NOMO-1 treated with dmso at 0.1 percent for 144 hours (cell line): ENCODE results near the gene TSPAN32.
"Not testable (repeated sequence)": the region's sequence is repeated elsewhere in the genome, so short reads cannot be mapped to it uniquely, and the experiment has no call there.

ENCODE experiments used
- DNase-seq: peaks from one replicate; lab custom pipeline; 2025; ENCODE audit not compliant: unreplicated experiment; lab: John Stamatoyannopoulos, UW

The TSPAN32 gene

DNA sequence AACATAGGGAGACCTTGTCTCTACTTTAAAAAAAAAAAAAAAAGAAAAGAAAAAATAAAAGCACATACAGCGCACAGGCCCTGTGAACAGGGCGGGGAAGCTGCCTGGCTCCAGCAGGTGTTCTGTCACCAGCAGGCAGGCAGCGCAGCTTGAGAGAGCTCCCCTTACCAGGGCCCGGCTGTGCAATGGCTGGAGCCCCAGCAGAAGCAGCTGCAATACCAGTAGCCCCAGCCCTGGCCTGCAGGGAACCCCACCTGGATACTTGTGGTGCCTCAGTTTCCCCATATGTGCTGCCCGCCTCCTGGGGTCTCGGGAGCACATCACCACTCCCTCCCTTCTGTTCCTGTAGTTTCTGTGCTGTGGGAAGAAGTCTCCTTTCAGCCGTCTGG, 12.3 kb downstream of the TSPAN32 start:
- DNase-seq, result no peak

DNA sequence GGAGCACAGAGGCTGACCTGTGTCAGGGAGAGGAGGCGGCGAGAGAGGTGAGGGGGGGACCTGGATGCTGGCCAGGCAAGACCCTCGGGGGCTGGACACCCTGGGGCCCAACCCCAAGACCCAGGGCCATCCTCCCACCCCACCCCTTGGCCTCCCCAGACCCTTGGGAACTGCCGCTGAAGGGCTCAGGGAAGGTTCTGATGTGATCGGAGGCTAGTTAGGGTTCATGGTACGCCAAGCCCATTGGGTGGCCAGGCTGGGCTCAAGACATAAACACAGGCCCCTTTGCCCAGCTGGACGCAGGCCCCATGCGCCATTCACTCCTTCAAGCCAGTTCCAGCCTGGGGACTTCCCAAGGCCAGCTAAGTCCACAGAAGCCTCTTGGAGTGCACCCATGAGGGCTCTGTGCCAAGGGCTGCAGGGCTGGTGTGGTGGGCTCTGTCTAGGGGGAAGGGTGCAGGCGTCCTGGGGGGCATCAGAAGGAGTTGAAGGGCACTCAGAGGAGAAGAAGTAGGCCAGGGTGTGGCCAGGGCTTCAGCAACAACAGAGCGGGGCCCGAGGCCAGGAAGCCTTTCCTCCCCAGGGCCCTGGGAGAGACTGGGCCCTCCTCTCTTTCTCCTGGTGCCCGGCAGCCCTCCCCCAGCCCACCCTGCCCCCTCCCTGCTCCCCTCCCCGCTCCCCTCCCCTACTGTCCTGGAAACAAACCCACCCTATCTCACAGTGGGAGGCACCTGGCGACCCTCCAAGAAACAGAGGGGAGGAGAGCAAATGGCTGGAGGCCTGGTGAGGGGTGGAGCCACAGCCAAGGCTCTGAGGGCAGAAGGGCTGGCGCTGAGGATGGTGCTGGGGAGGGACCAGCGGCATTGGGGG, 12.9 kb downstream of the TSPAN32 start:
- DNase-seq, result no peak

DNA sequence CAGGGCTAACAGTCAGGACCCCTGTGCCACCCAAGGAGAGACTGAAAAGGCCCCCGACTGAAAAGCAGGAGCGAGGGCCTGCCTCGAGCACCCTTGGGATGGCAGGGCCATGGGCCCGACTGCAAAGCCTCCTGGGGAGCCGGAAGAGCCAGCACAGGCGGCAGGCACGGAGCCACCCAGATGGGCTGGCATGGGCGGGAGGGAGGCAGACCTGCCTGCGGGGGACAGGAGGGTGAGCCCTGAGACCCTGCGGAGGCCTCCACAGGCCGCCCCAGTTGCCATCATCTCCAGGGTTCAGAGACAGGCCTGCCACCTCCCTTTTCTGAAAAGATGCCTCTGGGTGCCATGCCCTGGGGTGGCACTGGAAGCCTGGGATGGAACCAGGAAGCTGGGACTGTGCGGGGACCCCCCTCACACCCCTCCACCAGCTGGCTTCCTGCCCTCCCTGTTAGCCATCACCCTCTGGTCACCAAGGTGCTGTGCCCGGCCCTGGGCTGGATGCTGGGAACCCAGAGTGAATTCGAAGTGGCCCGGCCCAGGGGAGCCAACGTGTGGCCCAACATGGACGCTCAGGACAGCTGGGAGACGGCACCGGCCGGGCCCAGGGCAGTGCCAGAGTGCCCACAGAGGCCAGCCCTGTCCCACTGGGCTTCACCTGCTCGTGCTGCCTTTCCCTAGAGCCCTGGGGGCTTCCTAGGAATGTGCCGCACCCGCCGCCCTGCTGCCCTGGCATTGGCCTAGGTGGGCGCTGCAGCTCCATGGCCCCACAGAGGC, 13.8 kb downstream of the TSPAN32 start:
- DNase-seq, result no peak

DNA sequence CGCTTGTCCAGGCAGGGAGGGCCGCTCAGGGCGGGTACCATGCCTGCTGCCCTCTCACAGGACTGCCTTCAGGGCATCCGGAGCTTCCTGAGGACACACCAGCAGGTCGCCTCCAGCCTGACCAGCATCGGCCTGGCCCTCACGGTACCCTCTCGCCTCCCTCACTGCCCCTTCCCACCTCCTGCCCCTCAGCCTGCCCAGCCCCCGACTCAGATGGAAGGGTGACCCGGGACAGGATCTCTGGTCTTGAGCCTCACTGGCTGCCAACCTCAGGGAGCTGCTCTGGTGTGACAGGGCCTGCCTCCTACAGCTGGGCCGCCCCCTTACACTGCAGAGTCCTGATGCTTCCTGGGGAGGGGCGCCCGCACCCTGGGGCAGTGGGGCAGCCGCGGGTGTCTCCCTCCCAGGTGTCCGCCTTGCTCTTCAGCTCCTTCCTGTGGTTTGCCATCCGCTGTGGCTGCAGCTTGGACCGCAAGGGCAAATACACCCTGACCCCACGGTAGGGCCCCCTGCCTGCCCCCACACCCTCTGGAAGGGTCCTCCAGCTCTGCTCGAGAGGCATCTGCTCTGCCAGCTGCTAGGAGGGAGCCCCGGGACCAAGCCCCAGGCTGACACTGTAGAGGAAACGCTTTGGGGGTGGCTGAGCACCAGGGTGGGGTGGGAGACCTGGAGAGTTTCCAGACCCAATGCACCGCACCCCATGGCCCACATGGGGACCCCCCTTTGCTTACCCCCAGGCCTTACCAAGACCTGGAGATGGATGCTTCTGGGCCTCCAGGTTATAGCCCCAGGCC, 14.6 kb downstream of the TSPAN32 start:
- DNase-seq, result no peak

DNA sequence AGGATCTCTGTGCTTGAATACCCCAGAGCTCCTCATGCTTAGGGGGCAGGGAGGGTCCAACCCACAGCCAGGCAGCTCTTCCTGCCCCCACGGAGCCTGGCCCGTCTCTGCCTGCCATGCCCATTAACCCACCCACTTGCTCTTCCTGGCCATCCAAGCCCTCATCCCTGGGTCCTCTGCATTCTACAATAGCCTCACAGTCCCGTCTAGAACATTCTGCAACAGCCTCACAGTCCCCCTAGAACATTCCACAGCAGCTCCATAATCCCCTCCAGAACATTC, 15.1 kb downstream of the TSPAN32 start:
- DNase-seq, result no peak

DNA sequence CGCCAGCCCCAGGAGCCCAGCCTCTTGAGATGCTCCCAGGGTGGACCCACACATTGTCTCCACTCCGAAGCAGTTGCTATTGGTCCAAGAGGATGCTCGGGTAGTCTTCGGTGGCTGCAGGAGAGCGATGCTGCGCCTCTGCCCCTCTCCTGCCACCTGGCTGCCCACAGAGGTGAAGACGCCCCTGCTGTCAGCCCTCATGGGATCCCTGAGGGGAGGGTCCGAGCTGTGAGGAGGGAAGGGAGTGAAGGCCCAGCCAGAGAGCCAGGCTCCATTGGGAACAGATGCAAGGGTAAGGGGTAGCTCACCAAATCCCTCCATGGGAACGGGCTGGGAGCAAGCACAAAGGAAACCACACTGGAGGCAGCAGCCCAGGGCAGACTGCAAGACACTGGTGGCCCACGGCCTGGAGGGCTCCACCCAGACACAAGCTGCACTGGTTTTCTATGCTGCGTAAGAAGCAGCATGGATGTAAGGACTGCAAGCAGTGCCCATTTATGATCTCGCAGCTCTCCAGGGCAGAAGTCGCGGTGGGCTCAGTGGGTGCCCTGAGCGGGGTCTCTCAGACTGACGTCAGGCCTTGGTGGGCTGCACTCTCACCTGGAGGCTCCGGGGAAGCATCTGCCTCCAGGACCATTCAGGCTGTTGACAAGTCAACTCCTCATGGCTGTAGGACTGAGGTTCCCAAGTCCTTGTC, 15.7 kb downstream of the TSPAN32 start:
- no peak for DNase-seq

DNA sequence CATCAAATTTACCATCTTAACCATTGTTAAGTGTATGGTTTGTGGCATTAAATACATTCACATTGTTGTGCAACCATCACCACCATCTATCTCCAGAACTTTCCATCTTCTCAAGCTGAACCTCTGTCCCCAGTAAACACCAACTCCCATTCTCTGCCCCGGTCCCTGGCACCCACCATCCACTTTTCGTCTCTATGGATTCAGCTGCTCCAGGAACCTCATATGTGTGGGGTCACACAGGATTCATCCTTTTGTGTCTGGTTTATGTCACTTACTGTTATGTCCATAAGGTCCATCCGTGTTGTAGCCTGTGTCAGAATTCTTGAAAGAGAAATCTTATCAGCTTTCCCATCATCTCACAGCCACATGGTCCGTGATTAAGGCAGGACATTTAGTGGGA, 16.3 kb downstream of the TSPAN32 start:
- DNase-seq, result no peak

DNA sequence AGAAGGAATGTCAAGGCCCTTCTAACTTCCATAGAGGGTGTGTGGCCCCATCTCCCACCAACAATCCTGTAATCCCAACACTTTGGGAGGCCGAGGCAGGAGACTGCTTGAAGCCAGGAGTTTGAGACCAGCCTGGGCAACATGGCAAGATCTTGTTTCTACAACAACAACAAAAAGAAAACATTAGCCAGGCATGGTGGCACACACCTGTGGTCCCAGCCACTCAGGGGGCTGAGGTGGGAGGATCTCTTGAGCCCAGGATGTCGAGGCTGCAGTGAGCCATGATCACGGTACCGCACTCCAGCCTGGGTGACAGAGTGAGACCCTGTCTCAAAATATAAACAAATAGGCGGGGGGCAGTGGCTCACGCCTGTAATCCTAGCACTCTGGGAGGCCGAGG, 16.9 kb downstream of the TSPAN32 start:
- no peak for DNase-seq

DNA sequence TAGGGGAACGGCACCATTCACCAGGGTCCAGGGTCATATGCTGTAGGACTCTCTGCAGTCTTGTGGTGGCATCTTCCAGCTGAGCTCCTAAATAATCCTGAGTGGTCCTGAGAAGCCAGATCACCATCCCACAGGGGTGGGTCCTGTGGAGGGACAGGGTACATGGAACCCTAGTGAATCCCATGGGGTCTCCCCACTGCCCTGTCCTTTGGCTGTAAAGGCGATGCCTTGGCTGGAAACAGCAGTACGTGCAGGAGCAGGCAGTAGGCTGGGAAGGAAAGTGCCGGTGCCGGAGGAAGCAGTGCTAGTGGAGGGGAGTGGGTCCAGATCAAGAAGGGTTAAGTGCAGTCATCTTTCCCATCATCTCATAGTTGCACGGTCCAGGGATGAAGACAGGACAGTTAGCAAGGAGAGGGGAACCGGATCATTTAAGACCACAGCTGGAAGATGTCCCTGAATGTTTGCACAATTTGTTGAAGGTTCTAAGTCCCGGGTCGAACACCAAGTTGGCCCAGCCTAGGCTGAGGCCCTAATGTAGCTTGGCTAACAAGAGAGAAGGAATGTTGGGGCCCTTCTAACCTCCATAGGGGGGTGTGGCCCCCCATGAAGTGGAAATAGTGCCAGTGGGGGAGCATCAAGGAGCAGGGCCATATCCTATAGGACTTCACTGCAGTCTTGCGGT, 18.1 kb downstream of the TSPAN32 start:
- DNase-seq, result no peak

DNA sequence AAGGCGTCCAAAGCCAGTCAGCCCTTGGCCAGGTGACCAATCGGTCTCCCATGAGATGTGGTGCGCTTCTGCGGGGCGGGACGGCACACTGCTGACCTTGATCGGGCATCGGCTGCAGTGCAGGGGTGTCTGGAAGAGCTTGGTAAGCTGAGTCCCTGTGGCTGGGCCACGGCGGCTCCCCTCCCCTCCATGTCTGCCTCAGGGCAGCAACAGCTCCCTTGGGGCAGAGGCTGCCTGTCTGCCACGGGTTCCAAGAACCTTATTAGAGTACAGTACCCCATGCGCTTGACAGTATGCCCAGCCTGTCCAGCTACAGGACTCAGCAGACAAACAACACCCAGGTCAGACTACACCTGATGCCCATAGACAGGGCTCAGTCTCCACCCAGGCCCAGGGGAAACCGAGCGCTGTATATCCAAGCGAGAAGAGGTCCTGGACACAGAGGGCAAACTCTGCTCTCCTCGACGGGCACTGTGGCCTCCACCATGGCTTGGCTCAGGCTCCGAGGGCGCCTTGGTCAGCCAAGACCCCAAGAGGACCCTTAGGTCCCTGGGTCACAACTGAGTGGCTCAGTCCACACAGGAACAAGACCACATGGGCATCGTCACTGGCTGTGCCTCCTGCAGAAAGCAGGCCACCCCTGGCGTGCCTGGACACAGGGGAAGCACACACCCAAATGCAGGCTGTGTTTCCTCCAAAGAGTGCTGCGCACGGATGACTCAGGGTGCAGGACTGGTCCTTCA, 18.9 kb downstream of the TSPAN32 start:
- DNase-seq, result no peak

DNA sequence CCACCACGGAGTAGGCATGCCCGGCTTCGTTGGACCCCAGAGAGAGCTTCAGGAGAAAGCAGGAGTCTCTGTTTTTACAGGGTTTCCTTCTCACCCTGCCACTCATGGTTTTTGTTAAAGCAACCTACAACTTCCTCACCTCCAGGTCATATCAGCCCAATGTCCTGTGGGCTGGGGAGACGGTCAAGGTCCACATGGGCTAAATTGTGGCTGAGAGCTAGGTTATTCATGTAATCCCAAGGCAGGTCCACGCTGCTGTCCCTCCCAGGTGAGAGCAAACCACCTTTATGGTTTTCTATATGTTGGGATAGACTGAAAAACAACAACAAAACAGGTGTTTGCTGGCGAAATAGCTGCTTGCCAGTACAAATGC, 19.5 kb downstream of the TSPAN32 start:
- no peak for DNase-seq

DNA sequence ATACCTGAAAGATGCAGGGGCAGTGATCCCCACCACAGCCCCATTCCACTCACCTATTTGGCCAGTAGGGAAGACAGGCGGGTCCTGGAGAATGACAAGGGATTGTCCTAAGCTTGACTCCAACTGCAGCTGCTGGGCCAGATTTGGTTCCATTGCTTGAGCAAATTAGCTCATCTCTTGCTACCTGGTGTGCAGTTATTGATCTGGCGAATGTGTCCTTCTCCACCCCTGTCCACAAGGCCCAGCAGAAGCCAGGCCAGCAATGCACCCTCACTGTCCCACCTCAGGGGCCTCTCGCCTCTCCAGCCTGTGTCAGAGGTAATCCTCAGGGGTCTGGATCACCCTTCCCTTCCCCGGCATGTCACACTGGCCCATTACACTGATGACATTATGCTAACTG, 23.3 kb downstream of the TSPAN32 start:
- DNase-seq, result no peak

DNA sequence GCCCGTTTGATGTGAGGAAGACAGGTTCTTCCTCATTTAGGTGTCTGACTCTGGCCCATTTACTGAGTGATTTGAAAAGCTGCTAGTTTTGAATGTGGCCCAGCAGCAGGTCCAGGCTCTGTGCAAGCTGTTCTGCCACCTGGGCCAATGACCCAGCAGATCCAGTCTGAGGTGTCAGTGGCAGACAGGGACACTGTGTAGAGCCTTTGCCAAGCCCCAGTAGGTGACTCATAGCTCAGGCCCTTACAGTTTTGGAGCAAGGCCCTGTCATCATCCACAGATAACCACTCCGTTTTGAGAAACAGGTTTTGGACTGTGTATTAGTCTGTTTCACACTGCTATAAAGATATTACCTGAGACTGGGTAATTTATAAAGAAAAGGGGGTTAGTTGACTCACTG, 23.9 kb downstream of the TSPAN32 start:
- no peak for DNase-seq

DNA sequence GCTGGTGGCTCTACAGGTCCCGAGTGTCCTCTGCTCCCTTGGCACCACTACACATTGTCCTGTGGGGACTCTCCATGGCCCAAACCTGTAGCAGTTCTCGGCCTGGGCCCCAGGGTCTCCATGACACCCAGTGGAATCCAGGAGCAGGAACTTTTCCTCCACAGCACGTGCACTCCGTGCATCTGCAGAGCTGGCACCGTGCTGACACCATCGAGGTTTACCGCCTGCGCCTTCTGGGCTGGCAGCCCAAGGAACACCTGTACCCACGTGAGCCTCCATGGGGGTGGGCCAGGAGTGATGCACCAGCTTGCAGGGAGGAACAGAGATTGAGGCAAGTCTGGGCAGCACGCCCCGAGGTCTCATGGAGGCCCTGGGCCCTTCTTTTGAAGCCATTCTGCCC, 25.2 kb downstream of the TSPAN32 start:
- DNase-seq, result no peak

DNA sequence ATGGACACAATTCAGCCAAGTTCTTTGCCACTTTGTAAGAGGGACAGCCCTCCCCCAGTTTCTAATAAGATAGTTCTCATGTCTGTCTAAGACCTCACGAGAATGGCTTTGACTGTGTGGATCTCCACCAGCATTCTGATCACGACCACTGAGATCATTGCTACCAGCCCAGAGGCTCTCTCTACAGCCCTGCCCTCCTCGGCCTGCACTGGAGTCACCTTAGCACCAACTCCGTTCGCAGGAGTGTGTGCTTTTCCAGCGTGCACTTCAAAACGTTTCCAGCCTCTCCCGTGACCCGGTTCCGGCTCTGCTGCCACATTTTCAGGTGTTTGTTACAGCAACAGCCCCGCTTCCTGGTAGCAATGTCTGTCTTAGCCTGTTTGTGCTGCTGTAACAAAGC, 26.2 kb downstream of the TSPAN32 start:
- no peak for DNase-seq

DNA sequence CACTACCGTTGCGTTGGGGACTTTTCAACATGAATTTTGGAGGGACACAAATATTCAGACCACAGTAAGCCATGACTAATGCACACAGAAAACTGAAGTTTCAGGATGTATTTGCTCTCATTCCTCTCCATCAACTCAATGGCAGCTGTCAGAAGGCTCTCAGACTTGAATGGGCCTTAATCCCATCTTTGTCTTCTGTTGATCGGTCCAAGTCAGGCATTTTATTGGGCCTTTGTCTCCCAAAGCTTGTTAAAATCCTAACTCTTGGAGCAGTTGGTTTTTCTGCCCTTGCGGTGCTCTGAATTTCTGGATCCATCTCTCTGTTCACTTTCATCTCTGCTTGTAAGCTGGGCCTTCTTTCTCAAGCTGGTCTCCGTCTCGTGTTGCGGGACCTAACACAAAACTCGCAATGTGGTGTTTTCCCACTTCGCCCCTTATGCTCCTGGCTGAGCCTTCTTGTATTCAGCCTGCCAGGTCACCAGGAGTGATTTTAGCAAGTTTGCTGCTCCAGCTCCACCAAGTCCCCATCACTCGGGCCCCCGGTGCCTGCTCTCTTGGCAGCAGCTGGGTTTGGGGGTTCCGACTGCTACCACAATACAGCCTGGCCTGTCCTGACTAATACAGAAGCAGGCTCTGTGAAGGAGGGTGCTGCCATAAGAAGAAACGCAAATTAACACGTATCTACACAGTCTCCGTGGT, 27.0 kb downstream of the TSPAN32 start:
- no peak for DNase-seq

DNA sequence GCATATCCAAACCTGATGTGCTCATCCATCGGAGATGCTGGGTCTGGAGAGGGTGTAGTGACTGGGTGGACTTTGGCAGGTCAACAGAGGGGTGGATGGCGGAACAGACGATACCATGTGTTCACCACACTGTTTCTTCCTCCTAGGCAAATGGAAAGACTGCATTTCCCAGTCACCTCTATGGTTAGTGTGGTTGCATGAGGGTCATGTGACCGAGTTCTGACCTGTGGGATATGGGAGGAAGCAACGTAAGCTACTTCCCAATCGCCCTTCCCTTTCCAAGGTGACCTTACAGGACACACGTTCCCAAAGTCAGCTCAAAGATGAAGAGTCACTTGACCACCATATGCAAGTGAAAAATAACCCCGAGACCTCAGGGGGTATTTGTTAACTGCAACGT, 27.7 kb downstream of the TSPAN32 start:
- no peak for DNase-seq

DNA sequence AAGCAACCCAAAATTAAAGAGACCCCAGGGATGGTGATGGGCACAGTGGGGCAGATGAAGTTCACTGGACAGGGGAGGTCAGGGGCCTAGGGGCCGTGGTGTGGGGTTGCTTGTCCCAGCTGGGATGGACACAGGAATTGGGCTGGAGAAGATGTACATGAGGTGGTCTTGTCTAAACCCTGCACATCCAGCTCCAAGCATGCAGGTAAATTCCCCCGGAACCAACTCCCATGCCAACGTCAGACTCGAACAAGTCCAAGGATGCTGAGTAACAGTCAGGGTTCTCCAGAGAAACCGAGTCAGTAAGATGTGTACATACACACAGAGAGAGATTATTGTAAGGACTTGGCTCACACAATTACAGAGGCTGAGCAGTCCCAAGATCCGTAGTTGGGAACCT, 28.9 kb downstream of the TSPAN32 start:
- no peak for DNase-seq

DNA sequence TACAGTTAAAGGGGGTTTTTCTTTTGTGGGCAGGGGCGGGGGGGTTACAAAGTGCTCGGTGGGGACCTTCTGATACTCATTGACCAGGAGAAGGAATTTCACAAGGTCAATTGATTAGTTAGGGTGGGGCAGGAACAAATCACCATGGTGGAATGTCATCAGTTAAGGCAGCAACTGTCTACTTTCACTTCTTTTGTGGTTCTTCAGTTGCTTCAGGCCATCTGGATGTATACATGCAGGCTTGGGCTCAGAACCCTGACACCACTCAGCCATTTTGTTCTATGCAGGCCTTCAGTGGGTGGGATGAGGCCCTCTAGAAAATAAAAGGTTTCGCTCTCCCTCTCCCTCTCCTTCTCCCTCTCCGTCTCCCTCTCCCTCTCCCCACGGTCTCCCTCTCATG, 29.6 kb downstream of the TSPAN32 start:
- no peak for DNase-seq

DNA sequence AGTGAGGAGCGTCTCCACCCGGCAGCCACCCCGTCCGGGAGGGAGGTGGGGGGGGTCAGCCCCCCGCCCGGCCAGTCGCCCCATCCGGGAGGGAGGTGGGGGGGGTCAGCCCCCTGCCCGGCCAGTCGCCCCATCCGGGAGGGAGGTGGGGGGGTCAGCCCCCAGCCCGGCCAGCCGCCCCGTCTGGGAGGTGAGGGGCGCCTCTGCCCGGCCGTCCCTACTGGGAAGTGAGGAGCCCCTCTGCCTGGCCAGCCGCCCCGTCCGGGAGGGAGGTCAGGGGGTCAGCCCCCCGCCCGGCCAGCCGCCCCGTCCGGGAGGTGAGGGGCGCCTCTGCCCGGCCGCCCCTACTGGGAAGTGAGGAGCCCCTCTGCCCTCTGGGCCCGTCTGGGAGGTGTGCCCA, 30.8 kb downstream of the TSPAN32 start:
- DNase-seq, result not testable (repeated sequence)
